Kidney (tissue), 14 donors: ENCODE data around the gene UNKL. TPM values are rescaled to one million over a fixed set of nuclear protein-coding genes. Genes with fewer than 3 reads are reported as not detected.

Experiments
- DNase-seq, 5 donors: peaks; one replicate each; pipeline ENCODE4 v3.0.0-alpha.2; 2013 to 2020
- FAIRE-seq: peaks from 2 replicates; lab custom pipeline; 2012; peaks lifted over from hg19 to GRCh38; lab: Jason Lieb, UNC
- H3K27ac ChIP-seq, 2 donors: one replicate each; pipeline ENCODE4 v1.7.0; 2013; ENCODE audit warnings: low read depth in 2 of 2, low read length in 2 of 2, inconsistent platforms in 1 of 2
- H3K27me3 ChIP-seq: one replicate; pipeline ENCODE4 v1.7.1; 2013; ENCODE audit warnings: low read length, inconsistent platforms; ENCODE audit not compliant: control insufficient read depth, insufficient read depth
- H3K36me3 ChIP-seq, 3 donors: one replicate each; pipeline versions ENCODE4 v1.7.0 to v1.7.1; 2013; ENCODE audit warnings: low read length in 3 of 3, control low read depth in 1 of 3, inconsistent platforms in 1 of 3; ENCODE audit not compliant: insufficient read depth in 3 of 3, control insufficient read depth in 2 of 3
- H3K4me1 ChIP-seq, 3 donors: one replicate each; pipeline versions ENCODE4 v1.7.0 to v1.7.1; 2013; ENCODE audit warnings: low read length in 3 of 3, inconsistent platforms in 1 of 3, low read depth in 1 of 3; ENCODE audit not compliant: control insufficient read depth in 2 of 3, insufficient read depth in 2 of 3
- H3K4me3 ChIP-seq, 3 donors: one replicate each; pipeline versions ENCODE4 v1.7.0 to v1.8.1; 2013; ENCODE audit warnings: low read length in 3 of 3, control low read depth in 1 of 3, inconsistent platforms in 1 of 3
- H3K9ac ChIP-seq, 3 donors: one replicate each; pipeline versions ENCODE4 v1.7.0 to v1.7.1; 2013; ENCODE audit warnings: low read length in 3 of 3, control low read depth in 1 of 3, inconsistent platforms in 1 of 3
- H3K9me3 ChIP-seq, 3 donors: one replicate each; pipeline versions ENCODE4 v1.7.0 to v1.7.1; 2013; ENCODE audit warnings: low read length in 3 of 3, control low read depth in 1 of 3, inconsistent platforms in 1 of 3; ENCODE audit not compliant: control insufficient read depth in 2 of 3, insufficient read depth in 1 of 3
- CTCF ChIP-seq: IDR thresholded peaks from 3 replicates; pipeline ENCODE4 v1.5.1; 2012; ENCODE audit warnings: mild to moderate bottlenecking, moderate library complexity, borderline replicate concordance; ENCODE audit not compliant: insufficient read depth; ENCODE audit errors: extremely low read depth
- intact Hi-C: fragments of 100-400 bp; cut with DNase I; formaldehyde crosslinking; loops from one replicate; pipeline ENCODE4 v1.11.1; 2022
- polyA plus RNA-seq: library from polyadenylated mRNA; stranded (reverse); fragments of 350-450 nt; fragmentation: Illumina TruSeq; extraction: RNeasy Lipid Tissue Mini Kit (QIAGEN cat#74804); gene quantifications from one replicate; pipeline ENCODE4 v1.2.3, GENCODE V29; 2014; ENCODE audit warnings: low read depth, low replicate concordance; ENCODE audit not compliant: insufficient read depth
- total RNA-seq: library from RNA; stranded (reverse); fragmentation: NEBNext Ultra II Directional; extraction: Animal tissue kit (Norgen Biotek cat#: 25700); gene quantifications from one replicate; pipeline ENCODE4 v1.2.1, GENCODE V29; 2021
- donor health status: control.
- donor health status: control.
- donor health status: control.
- donor health status: control.
- donor health status: control.
- donor health status: DM: yes; HTN: yes; CAD: no.
- donor health status: Normal renal cell carcinoma (clear cell type).

Gene UNKL
- total and polyA plus RNA-seq, 2 donors from 2014 or later: 5.5 to 26.0 TPM

DNA sequence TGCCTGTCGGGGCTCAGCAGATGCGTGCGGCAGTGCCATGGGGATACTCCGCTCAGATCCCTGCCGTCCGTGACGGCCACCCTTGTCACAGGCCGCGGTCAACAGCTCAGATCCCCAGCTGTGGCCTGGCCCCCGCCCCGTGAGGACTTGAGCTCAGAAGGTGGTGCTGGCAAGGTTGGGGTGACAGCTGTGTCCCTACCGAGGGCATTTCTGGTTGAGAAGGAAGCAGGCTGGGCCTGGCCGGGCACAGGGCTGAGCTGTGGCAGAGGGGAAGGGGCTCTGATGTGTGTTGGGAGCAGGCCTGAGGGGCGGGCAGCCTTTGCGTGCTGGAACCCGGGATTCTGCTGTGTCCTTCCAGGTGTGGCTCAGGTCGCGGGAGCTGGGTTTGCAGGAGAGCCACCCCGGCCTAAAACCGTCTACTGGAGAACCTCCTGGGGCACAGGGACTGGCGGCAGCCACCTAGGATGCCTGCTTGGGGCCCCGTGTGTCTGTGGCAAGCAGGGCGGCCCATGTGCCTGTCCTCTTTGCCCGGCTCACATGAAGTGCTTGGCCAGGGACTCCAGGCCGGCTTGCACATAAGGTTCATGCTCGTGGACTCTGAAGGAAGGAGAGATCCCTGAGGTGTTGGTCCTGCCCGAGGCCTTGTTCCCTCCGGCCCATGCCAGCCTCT lies 100.0 kb downstream of the UNKL start:
- Histone ChIP-seq H3K4me3 (no peak overlapping the region), H3K4me1 (peaks cover 0 to 27% (median 10%) of the 10 kb centered on the region in 3 donors), H3K27me3 (no peaks in the 10 kb centered on the region), H3K9ac (no peak overlapping the region), H3K27ac (no peak overlapping the region), H3K36me3 (peaks cover 11 to 37% (median 31%) of the 10 kb centered on the region in 3 donors), H3K9me3 (no peaks in the 10 kb centered on the region)
- no peak for TF ChIP-seq CTCF
- DNase-seq (peak in 1 of 5 donors; percentile 64), FAIRE-seq (no peak)
- intact Hi-C loops: no loop called here

DNA sequence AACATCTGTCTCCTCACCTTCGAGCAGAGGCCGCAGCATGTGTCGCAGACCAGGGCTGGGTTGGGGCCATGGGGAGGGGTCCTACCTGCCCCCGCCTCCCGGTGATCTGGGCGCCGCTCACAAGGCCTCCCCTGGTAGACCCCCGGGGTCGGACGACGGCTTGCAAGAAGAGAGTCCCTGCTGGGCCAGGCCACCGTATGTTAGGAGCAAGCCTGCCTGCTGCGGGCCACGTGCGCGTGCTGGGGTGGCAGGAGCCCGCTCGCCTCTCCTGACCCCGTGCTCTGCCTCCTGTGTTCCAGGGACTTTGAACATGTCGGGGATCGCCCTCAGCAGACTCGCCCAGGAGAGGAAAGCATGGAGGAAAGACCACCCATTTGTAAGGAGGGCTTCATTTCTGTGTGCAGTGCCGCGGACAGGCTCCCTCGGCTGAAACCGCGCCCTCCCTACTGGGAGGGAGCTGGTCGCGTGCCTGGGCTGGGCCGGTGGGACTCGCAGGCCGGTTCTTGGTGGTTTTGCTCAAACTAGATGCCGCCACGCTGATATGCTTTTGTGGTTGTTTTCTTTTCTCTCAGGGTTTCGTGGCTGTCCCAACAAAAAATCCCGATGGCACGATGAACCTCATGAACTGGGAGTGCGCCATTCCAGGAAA lies 100.7 kb downstream of the UNKL start:
- no peak for TF ChIP-seq CTCF
- DNase-seq: no peak
- no peak for FAIRE-seq
- Histone ChIP-seq H3K27ac (no peak overlapping the region), H3K27me3 (no peaks in the 10 kb centered on the region), H3K9ac (no peak overlapping the region), H3K9me3 (no peaks in the 10 kb centered on the region), H3K4me1 (peaks cover 0 to 27% (median 10%) of the 10 kb centered on the region in 3 donors), H3K36me3 (peaks cover 6 to 31% (median 30%) of the 10 kb centered on the region in 3 donors), H3K4me3 (no peak overlapping the region)
- intact Hi-C loops: no loop called here

Other genes with a start within 250 kb of the UNKL start
- gene TPSG1, start 189.4 kb downstream of the UNKL start, total RNA-seq: 3.4 TPM
- 0.86 TPM for gene TPSG1, start 189.4 kb downstream of the UNKL start, polyA plus RNA-seq
- gene TPSB2, start 184.5 kb downstream of the UNKL start, total RNA-seq: 141 TPM
- gene TPSB2, start 184.5 kb downstream of the UNKL start, polyA plus RNA-seq: not detected
- gene TPSAB1, start 174.0 kb downstream of the UNKL start, total RNA-seq: 156 TPM
- gene TPSAB1, start 174.0 kb downstream of the UNKL start, polyA plus RNA-seq: 1.6 TPM
- 7.9 TPM for gene TPSD1, start 158.6 kb downstream of the UNKL start, total RNA-seq
- not detected for gene TPSD1, start 158.6 kb downstream of the UNKL start, polyA plus RNA-seq
- gene UBE2I, start 105.1 kb downstream of the UNKL start, total RNA-seq: 97.1 TPM
- gene UBE2I, start 105.1 kb downstream of the UNKL start, polyA plus RNA-seq: 62.2 TPM
- gene BAIAP3, start 81.1 kb downstream of the UNKL start, total RNA-seq: 8.0 TPM
- 8.2 TPM for gene BAIAP3, start 81.1 kb downstream of the UNKL start, polyA plus RNA-seq
- gene TSR3, start 62.8 kb downstream of the UNKL start, total RNA-seq: 44.8 TPM
- gene TSR3, start 62.8 kb downstream of the UNKL start, polyA plus RNA-seq: 95.4 TPM
- 88.7 TPM for gene GNPTG, start 62.8 kb downstream of the UNKL start, total RNA-seq
- gene GNPTG, start 62.8 kb downstream of the UNKL start, polyA plus RNA-seq: 138 TPM
- gene UQCC4, start 6.0 kb upstream of the UNKL start, total RNA-seq: 13.8 TPM
- 27.1 TPM for gene UQCC4, start 6.0 kb upstream of the UNKL start, polyA plus RNA-seq
- gene PERCC1, start 16.4 kb upstream of the UNKL start, total RNA-seq: not detected
- gene PERCC1, start 16.4 kb upstream of the UNKL start, polyA plus RNA-seq: not detected
- gene CCDC154, start 29.9 kb upstream of the UNKL start, total RNA-seq: 2.8 TPM
- gene CCDC154, start 29.9 kb upstream of the UNKL start, polyA plus RNA-seq: 1.8 TPM
- 92.5 TPM for gene CLCN7, start 60.3 kb upstream of the UNKL start, total RNA-seq
- 38.9 TPM for gene CLCN7, start 60.3 kb upstream of the UNKL start, polyA plus RNA-seq
- gene PTX4, start 74.2 kb upstream of the UNKL start, total RNA-seq: not detected
- gene PTX4, start 74.2 kb upstream of the UNKL start, polyA plus RNA-seq: not detected
- gene TELO2, start 78.7 kb upstream of the UNKL start, total RNA-seq: 37.4 TPM
- 27.7 TPM for gene TELO2, start 78.7 kb upstream of the UNKL start, polyA plus RNA-seq
- 40.9 TPM for gene TMEM204, start 119.0 kb upstream of the UNKL start, total RNA-seq
- gene TMEM204, start 119.0 kb upstream of the UNKL start, polyA plus RNA-seq: 49.5 TPM
- 38.0 TPM for gene IFT140, start 197.4 kb upstream of the UNKL start, total RNA-seq
- 13.5 TPM for gene IFT140, start 197.4 kb upstream of the UNKL start, polyA plus RNA-seq
- 20.0 TPM for gene CRAMP1, start 197.7 kb upstream of the UNKL start, total RNA-seq
- gene CRAMP1, start 197.7 kb upstream of the UNKL start, polyA plus RNA-seq: 2.9 TPM